HL-60 (cell line): ENCODE measurements around the gene CYP24A1.

ENCODE experiments used
- CTCF ChIP-seq: IDR thresholded peaks from one replicate; pipeline ENCODE4 v1.5.1; 2011; ENCODE audit warnings: low read length, control low read depth, inconsistent platforms; ENCODE audit not compliant: insufficient read depth
- POLR2AphosphoS5 ChIP-seq: IDR thresholded peaks from 2 replicates; pipeline ENCODE4 v1.6.1; 2012; ENCODE audit warnings: low read depth

GRCh38 chr20:54170026-54170471 lies 3.7 kb downstream of the CYP24A1 start:
- no peak for TF ChIP-seq CTCF
- TF ChIP-seq POLR2AphosphoS5, result no peak
